RWPE2 (cell line): ENCODE measurements around the gene SLC7A6OS.

Experiments used
- ATAC-seq: fragments of 200-7000 bp; cut with Tn5 transposase; 3 replicates; pipeline ENCODE4 v1.9.1; 2021; ENCODE audit warnings: low read depth
- DNase-seq: peaks from one replicate; pipeline ENCODE4 v3.0.0-alpha.2; 2020; ENCODE audit warnings: low spot score
- H3K27ac ChIP-seq: fragments of 450-650 bp; 2 replicates; pipeline ENCODE4 v1.5.1; 2017; ENCODE audit warnings: mild to moderate bottlenecking; ENCODE audit not compliant: poor library complexity, severe bottlenecking
- H3K27me3 ChIP-seq: fragments of 250-450 bp; sonication (Bioruptor Pico); 2 replicates; pipeline ENCODE4 v1.5.1; 2021; ENCODE audit warnings: mild to moderate bottlenecking, moderate library complexity; ENCODE audit not compliant: insufficient read depth, poor library complexity, severe bottlenecking
- H3K36me3 ChIP-seq: fragments of 250-450 bp; sonication (Bioruptor Pico); 2 replicates; pipeline ENCODE4 v1.5.1; 2020; ENCODE audit warnings: low read depth, mild to moderate bottlenecking, moderate library complexity
- H3K4me1 ChIP-seq: fragments of 250-450 bp; sonication (Bioruptor Pico); 2 replicates; pipeline ENCODE4 v1.5.1; 2021; ENCODE audit warnings: mild to moderate bottlenecking, moderate library complexity; ENCODE audit not compliant: insufficient read depth, poor library complexity, severe bottlenecking
- H3K4me3 ChIP-seq: fragments of 250-450 bp; sonication (Bioruptor Pico); 2 replicates; pipeline ENCODE4 v1.5.1; 2021; ENCODE audit warnings: mild to moderate bottlenecking, moderate library complexity; ENCODE audit not compliant: severe bottlenecking
- H3K9me3 ChIP-seq: fragments of 250-450 bp; sonication (Bioruptor Pico); 2 replicates; pipeline ENCODE4 v1.5.1; 2021; ENCODE audit warnings: mild to moderate bottlenecking, moderate library complexity; ENCODE audit not compliant: severe bottlenecking
- CTCF ChIP-seq: fragments of 450-650 bp; IDR thresholded peaks from one replicate; pipeline ENCODE4 v1.5.1; 2017; ENCODE audit warnings: mild to moderate bottlenecking, moderate library complexity; ENCODE audit not compliant: poor library complexity, severe bottlenecking

Gene SLC7A6OS

GRCh38 chr16:68273459-68273858 lies 37.3 kb downstream of the SLC7A6OS start:
- Histone ChIP-seq H3K27ac (no peak overlapping the region), H3K27me3 (no peaks in the 10 kb centered on the region), H3K4me1 (peaks cover 23% of the 10 kb centered on the region), H3K36me3 (peaks cover 32% of the 10 kb centered on the region), H3K9me3 (no peaks in the 10 kb centered on the region), H3K4me3 (no peak overlapping the region)
- no peak for TF ChIP-seq CTCF
- DNase-seq (no peak), ATAC-seq (no peak)

GRCh38 chr16:68272507-68273209 lies 38.1 kb downstream of the SLC7A6OS start:
- ATAC-seq (peak; percentile 25; the same call in 1 of the 3 replicates), DNase-seq (no peak)
- Histone ChIP-seq H3K4me1 (peaks cover 23% of the 10 kb centered on the region), H3K9me3 (no peaks in the 10 kb centered on the region), H3K27me3 (no peaks in the 10 kb centered on the region), H3K27ac (no peak overlapping the region), H3K36me3 (peaks cover 34% of the 10 kb centered on the region), H3K4me3 (no peak overlapping the region)
- no peak for TF ChIP-seq CTCF

GRCh38 chr16:68270353-68270752 lies 40.4 kb downstream of the SLC7A6OS start:
- Histone ChIP-seq H3K4me1 (peaks cover 17% of the 10 kb centered on the region), H3K4me3 (no peak overlapping the region), H3K9me3 (no peaks in the 10 kb centered on the region), H3K27me3 (no peaks in the 10 kb centered on the region), H3K36me3 (peaks cover 31% of the 10 kb centered on the region), H3K27ac (no peak overlapping the region)
- DNase-seq (no peak), ATAC-seq (no peak)
- TF ChIP-seq CTCF, result no peak

GRCh38 chr16:68269793-68270192 lies 41.0 kb downstream of the SLC7A6OS start:
- H3K27me3 ChIP-seq, result no peaks in the 10 kb centered on the region
- ATAC-seq (no peak), DNase-seq (no peak)
- TF ChIP-seq CTCF, result no peak
- no peak overlapping the region for H3K4me3 ChIP-seq
- H3K9me3 ChIP-seq, result no peaks in the 10 kb centered on the region
- H3K4me1 ChIP-seq, result peaks cover 14% of the 10 kb centered on the region
- peaks cover 27% of the 10 kb centered on the region for H3K36me3 ChIP-seq
- H3K27ac ChIP-seq, result no peak overlapping the region

- Histone ChIP-seq H3K36me3 (peaks cover 17% of the 10 kb centered on the region), H3K27ac (no peak overlapping the region), H3K4me3 (no peak overlapping the region)
Measured at GRCh38 chr16:68267612-68268405, 42.9 kb downstream of the SLC7A6OS start.

More at GRCh38 chr16:68267612-68268405, 42.9 kb downstream of the SLC7A6OS start:
- TF ChIP-seq CTCF, result no peak
- peaks cover 8% of the 10 kb centered on the region for H3K4me1 ChIP-seq
- no peak for DNase-seq
- ATAC-seq, result no peak
- H3K27me3 ChIP-seq, result no peaks in the 10 kb centered on the region
- H3K9me3 ChIP-seq, result no peaks in the 10 kb centered on the region
